HepG2 (cell line): Measurements from ENCODE around the gene PPIB. TPM values are rescaled to one million over a fixed set of nuclear protein-coding genes. Genes with fewer than 3 reads are reported as not detected.

ENCODE experiments used
- ATAC-seq: fragments of 200-7000 bp; cut with Tn5 transposase; 3 replicates; pipeline ENCODE4 v1.9.1; 2020; ENCODE audit warnings: mild to moderate bottlenecking, moderate library complexity
- BruUV-seq: library from RNA; stranded (reverse); fragments of 400-500 nt; replicated peaks from 2 replicates; lab custom pipeline; 2021; lab: Mats Ljungman, UMichigan
- CTCF ChIA-PET: fragments of 300-600 bp; formaldehyde crosslinking; extraction: SDS; loops from one replicate; lab custom pipeline; 2021; ENCODE audit warnings: low total read pairs, inconsistent platforms, low intra/inter-chr PET ratio; lab: Yijun Ruan, JAX
- POLR2A ChIA-PET: fragments of 350-600 bp; sonication (Branson Sonifier 250); formaldehyde crosslinking; loops from one replicate; lab custom pipeline; 2020; ENCODE audit warnings: antibody characterized with exemption, inconsistent platforms; lab: Yijun Ruan, JAX
- DNase-seq: peaks from one replicate; pipeline ENCODE4 v3.0.0-alpha.2; 2015; ENCODE audit warnings: low spot score
- FAIRE-seq: peaks from 3 replicates; lab custom pipeline; 2011; peaks lifted over from hg19 to GRCh38; lab: Jason Lieb, UNC
- H2AFZ ChIP-seq: one replicate; pipeline ENCODE4 v1.6.1; 2011; ENCODE audit warnings: low read length, inconsistent platforms
- H3K27ac ChIP-seq: fragments of 300-600 bp; 3 replicates; pipeline ENCODE4 v1.8.0; 2011; ENCODE audit warnings: mixed run types, mild to moderate bottlenecking, mixed read lengths, low read length, inconsistent platforms; ENCODE audit not compliant: insufficient read depth; ENCODE audit errors: extremely low read length
- H3K27me3 ChIP-seq, 2 experiments: fragments of 200-600 bp in 1 of 2; 2 replicates in 1 of 2; 3 replicates in 1 of 2; pipeline versions ENCODE4 v1.6.0 to v1.8.0; 2011; ENCODE audit warnings: low read length in 2 of 2, mild to moderate bottlenecking in 2 of 2, moderate library complexity in 2 of 2, inconsistent platforms in 1 of 2; ENCODE audit not compliant: insufficient read depth in 2 of 2, control insufficient read depth in 1 of 2
- H3K36me3 ChIP-seq, 2 experiments: fragments of 200-600 bp in 1 of 2; replicated peaks in 1 of 2; 2 replicates in 1 of 2; 3 replicates in 1 of 2; pipeline versions ENCODE4 v1.5.1 to v1.8.0; 2011; ENCODE audit warnings: low read length in 2 of 2, inconsistent platforms in 1 of 2; ENCODE audit not compliant: insufficient read depth in 2 of 2, control insufficient read depth in 1 of 2
- H3K4me1 ChIP-seq: 2 replicates; pipeline ENCODE4 v1.5.1; 2012; ENCODE audit warnings: low read length, inconsistent platforms; ENCODE audit not compliant: insufficient read depth
- H3K4me2 ChIP-seq: 2 replicates; pipeline ENCODE4 v1.6.0; 2011; ENCODE audit warnings: low read depth, low read length, inconsistent platforms
- H3K4me3 ChIP-seq, 3 experiments: fragments of 200-600 bp in 1 of 3; sonication (generic), shearing (Covaris generic) in 1 of 3; replicated peaks in 1 of 3; 2 replicates each; pipeline ENCODE4 v1.5.1; 2011 to 2016; ENCODE audit warnings: low read length in 3 of 3, inconsistent platforms in 2 of 3, low read depth in 2 of 3, mild to moderate bottlenecking in 2 of 3, control low read depth in 1 of 3, mixed read lengths in 1 of 3; ENCODE audit not compliant: insufficient read depth in 1 of 3
- H3K79me2 ChIP-seq: one replicate; pipeline ENCODE4 v1.6.1; 2011; ENCODE audit warnings: low read length, inconsistent platforms; ENCODE audit not compliant: insufficient read depth
- H3K9ac ChIP-seq: 2 replicates; pipeline ENCODE4 v1.6.0; 2011; ENCODE audit warnings: mild to moderate bottlenecking, low read depth, low read length, inconsistent platforms; ENCODE audit not compliant: insufficient read depth
- H3K9me3 ChIP-seq: 2 replicates; pipeline ENCODE4 v1.5.1; 2012; ENCODE audit warnings: mild to moderate bottlenecking, low read length
- H4K20me1 ChIP-seq: 2 replicates; pipeline ENCODE4 v1.6.0; 2011; ENCODE audit warnings: inconsistent platforms, mild to moderate bottlenecking, low read length, moderate library complexity; ENCODE audit not compliant: insufficient read depth
- AGO2 ChIP-seq: fragments of 200-400 bp; formaldehyde crosslinking; optimal IDR thresholded peaks from 2 replicates; pipeline ENCODE3; 2017; ENCODE audit warnings: mild to moderate bottlenecking, low read depth, low read length, moderate library complexity
- ONECUT2 ChIP-seq: sonication (generic); formaldehyde crosslinking; IDR thresholded peaks from 2 replicates; pipeline ENCODE4 v1.4.0; 2020; ENCODE audit warnings: missing genetic modification reagents
- STAG1 ChIP-seq: sonication (generic); formaldehyde crosslinking; IDR thresholded peaks from 2 replicates; pipeline ENCODE4 v1.4.0; 2020; ENCODE audit warnings: missing genetic modification reagents
- ZNF143 ChIP-seq: sonication (generic); formaldehyde crosslinking; IDR thresholded peaks from 2 replicates; pipeline ENCODE4 v1.4.0; 2020; ENCODE audit warnings: missing genetic modification reagents
- ZNF160 ChIP-seq: sonication (generic); formaldehyde crosslinking; IDR thresholded peaks from 2 replicates; pipeline ENCODE4 v1.8.0; 2022; ENCODE audit warnings: mild to moderate bottlenecking, inconsistent platforms, missing genetic modification reagents
- WGBS: methylation state at CpG from one replicate; pipeline ENCODE4 v1.1.6; 2017; ENCODE audit warnings: low lambda C conversion rate; 5-methylcytosine and 5-hydroxymethylcytosine counted together
- in situ Hi-C: cut with HindIII; loops from 2 replicates; pipeline ENCODE4 v1.10.0; 2017; ENCODE audit warnings: low pct_unique_long_range_greater_than_20kb; ENCODE audit not compliant: extremely low pct_ligation_motif_present
- intact Hi-C: fragments of 100-400 bp; cut with micrococcal nuclease; formaldehyde crosslinking; loops from one replicate; pipeline ENCODE4 v1.10.0; 2022; ENCODE audit not compliant: unreplicated experiment
- polyA plus RNA-seq, 8 experiments: library from polyadenylated mRNA; depleted of rRNA in 3 of 8; stranded (reverse) in 7 of 8; unstranded in 1 of 8; fragments of >200 nt; fragmentation: Illumina TruSeq in 4 of 8; extraction: Trizol in 4 of 8; gene quantifications; 2 replicates each; pipeline versions ENCODE4 v1.2.1 to v1.2.3, GENCODE V29; 2011 to 2016; ENCODE audit warnings: low read depth in 4 of 8, missing spikeins in 1 of 8, mixed read lengths in 1 of 8; ENCODE audit not compliant: insufficient read depth in 1 of 8
- total RNA-seq, 5 experiments: library from RNA; depleted of rRNA; stranded (reverse); fragments of >200 nt; fragmentation: Illumina TruSeq; extraction: Trizol; gene quantifications; 2 replicates each; pipeline ENCODE4 v1.2.3, GENCODE V29; 2016; ENCODE audit warnings: low read depth in 1 of 5
- TF ChIP-seq, protein P1 (sequence below): sonication (generic); formaldehyde crosslinking; IDR thresholded peaks from 2 replicates; pipeline ENCODE4 v1.5.0; 2020; ENCODE audit warnings: mild to moderate bottlenecking, missing genetic modification reagents, moderate library complexity

Gene PPIB
- total and polyA plus RNA-seq, 2 of the 13 experiments (the other 11 are each of a cell fraction or from before 2014, with no cell fraction given), result 780 to 882 TPM

DNA sequence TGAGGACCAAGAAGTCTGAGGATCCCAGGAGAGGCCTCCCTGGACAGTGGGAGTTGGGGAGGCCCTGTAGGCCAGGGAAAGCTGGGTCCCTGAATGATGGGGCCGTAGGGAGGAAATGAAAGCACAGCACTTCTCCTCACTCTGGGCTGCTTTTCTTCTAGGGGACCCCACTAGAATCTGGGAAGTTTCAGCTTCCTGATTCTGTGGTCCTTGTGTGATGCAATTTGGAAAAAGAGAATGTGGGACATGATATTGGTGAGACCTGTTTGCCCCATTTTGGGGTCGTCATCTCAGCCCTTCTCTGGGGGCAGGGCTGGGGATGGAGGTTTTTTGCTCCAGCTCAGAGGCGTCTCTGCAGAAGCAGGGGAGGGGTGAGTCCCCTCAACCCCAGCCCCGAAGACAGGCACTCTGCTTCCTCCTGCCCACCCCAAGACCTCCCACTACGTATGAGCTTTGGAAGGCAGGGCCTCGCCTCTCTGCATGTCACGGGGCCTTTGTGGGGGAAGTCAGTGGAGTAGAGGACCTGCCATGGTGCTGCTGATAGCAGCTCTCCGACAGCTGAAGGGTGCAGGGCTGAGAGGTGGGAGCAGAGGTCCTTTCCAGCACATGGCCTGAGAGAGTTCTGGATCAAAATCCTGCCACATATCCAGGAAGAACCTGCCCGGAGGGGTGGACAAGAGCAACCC, 12.8 kb downstream of the PPIB start:
- no peak for DNase-seq
- H3K27ac ChIP-seq, result no peak overlapping the region
- H3K4me1 ChIP-seq, result peaks cover 65% of the 10 kb centered on the region
- no peak overlapping the region for H2AFZ ChIP-seq
- BruUV-seq, result no TSS peak
- no peak overlapping the region for H3K9ac ChIP-seq
- WGBS, result 79% methylated on average over 6 of the region's 9 CpGs
- POLR2A ChIA-PET, result interaction anchor here (1.1 to 3.7 kb wide), 5 partner anchors 13 to 78 kb away, joined by 3 to 17 read pairs (median 4); partner anchors contain the start of genes CIAO2A and PPIB
- H3K4me2 ChIP-seq, result no peak overlapping the region
- peaks cover 8% of the 10 kb centered on the region for H4K20me1 ChIP-seq
- in situ Hi-C loops, result loop anchor here (5.0 kb wide), 1 partner anchor 53 kb away; the partner anchor contains the start of gene SNX1
- no peaks in the 10 kb centered on the region for H3K27me3 ChIP-seq
- CTCF ChIA-PET, result no interaction called here
- peaks cover 0 to 3% of the 10 kb centered on the region in 2 experiments; a peak in 2 of 5 replicates for H3K36me3 ChIP-seq
- FAIRE-seq, result no peak
- TF ChIP-seq AGO2 (peak; percentile 29), ONECUT2 (CRISPR knock-in tag) (no peak)
- no peak for ATAC-seq
- intact Hi-C loops, result no loop called here
- H3K9me3 ChIP-seq, result no peaks in the 10 kb centered on the region
- no peaks in the 10 kb centered on the region for H3K79me2 ChIP-seq
- H3K4me3 ChIP-seq, result no peak overlapping the region

DNA sequence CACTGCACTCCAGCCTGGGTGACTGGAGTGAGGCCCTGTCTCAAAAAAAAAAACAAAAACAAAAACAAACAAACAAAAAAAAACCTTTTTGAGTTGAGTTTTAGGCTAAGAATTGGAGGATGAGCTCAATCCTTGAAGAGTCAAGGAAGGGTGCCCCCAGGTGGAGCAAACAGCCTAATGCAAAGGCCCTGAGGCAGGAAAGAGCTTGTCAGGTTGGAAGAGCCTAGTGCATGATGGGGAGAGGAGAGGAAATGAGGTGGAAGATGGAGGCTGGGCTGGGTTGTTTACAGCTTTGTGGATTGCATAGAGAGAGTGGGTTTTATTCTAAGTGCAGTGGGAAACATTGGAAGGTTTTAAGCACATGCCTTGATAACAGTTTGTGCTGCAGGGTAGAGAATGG, 13.4 kb downstream of the PPIB start:
- no peak for ATAC-seq
- H3K4me3 ChIP-seq, result no peak overlapping the region
- H3K79me2 ChIP-seq, result no peaks in the 10 kb centered on the region
- intact Hi-C loops (no loop called here), in situ Hi-C loops (no loop called here)
- H3K4me1 ChIP-seq, result peaks cover 72% of the 10 kb centered on the region
- H3K27me3 ChIP-seq, result no peaks in the 10 kb centered on the region
- CTCF ChIA-PET, result no interaction called here
- no peak overlapping the region for H3K27ac ChIP-seq
- H3K4me2 ChIP-seq, result no peak overlapping the region
- POLR2A ChIA-PET, result interaction anchor here (1.1 to 3.7 kb wide), 4 partner anchors 14 to 77 kb away, joined by 3 to 17 read pairs (median 8); partner anchors contain the start of genes CIAO2A and PPIB
- no peaks in the 10 kb centered on the region for H3K9me3 ChIP-seq
- no peak for FAIRE-seq
- no peak for DNase-seq
- H4K20me1 ChIP-seq, result peaks cover 6% of the 10 kb centered on the region
- BruUV-seq, result no TSS peak
- H3K36me3 ChIP-seq, result peaks cover 0 to 3% of the 10 kb centered on the region in 2 experiments; a peak in 2 of 5 replicates
- TF ChIP-seq ZNF143 (CRISPR knock-in tag) (peak; percentile 50; the same call in 1 of the 2 replicates), ZNF160 (CRISPR knock-in tag) (no peak), STAG1 (CRISPR knock-in tag) (peak; percentile 37)
- TF ChIP-seq, protein P1, sequence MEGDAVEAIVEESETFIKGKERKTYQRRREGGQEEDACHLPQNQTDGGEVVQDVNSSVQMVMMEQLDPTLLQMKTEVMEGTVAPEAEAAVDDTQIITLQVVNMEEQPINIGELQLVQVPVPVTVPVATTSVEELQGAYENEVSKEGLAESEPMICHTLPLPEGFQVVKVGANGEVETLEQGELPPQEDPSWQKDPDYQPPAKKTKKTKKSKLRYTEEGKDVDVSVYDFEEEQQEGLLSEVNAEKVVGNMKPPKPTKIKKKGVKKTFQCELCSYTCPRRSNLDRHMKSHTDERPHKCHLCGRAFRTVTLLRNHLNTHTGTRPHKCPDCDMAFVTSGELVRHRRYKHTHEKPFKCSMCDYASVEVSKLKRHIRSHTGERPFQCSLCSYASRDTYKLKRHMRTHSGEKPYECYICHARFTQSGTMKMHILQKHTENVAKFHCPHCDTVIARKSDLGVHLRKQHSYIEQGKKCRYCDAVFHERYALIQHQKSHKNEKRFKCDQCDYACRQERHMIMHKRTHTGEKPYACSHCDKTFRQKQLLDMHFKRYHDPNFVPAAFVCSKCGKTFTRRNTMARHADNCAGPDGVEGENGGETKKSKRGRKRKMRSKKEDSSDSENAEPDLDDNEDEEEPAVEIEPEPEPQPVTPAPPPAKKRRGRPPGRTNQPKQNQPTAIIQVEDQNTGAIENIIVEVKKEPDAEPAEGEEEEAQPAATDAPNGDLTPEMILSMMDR (CRISPR knock-in tag), result peak; percentile 44
- no peak overlapping the region for H3K9ac ChIP-seq
- no peak overlapping the region for H2AFZ ChIP-seq
